Measurements from ENCODE around the gene NBR1. TPM values are rescaled to one million over a fixed set of nuclear protein-coding genes. Genes with fewer than 3 reads are reported as not detected.
A peak's percentile ranks its signal among the peaks of the same experiment; 100 is the strongest.

NBR1 gene
- total RNA-seq, 5 donors from 2014 or later (not counting 1 experiment from before 2014, with no cell fraction given) = 51.5 to 82.2 (median 80.1) TPM

GRCh38 chr17:43216369-43216761, 45.4 kb downstream of the NBR1 start:
- no peak overlapping the region for H3K27ac ChIP-seq (ENCODE audit: low read length)
- ChIA-PET POLR2A (interaction anchor here in 1 of 2 donors (0.6 kb wide), 1 partner anchor 192 kb away, joined by 3 read pairs; no protein-coding TSS in a partner anchor), CTCF (no interaction called here)
- H3K4me3 ChIP-seq (ENCODE audit: control insufficient read depth in 1 of 2, extremely low read depth in 1 of 2, low read length in 1 of 2) = no peak overlapping the region
- Mint-ChIP-seq H3K27ac (no peak overlapping the region), H3K27me3 (no peaks in the 10 kb centered on the region), H3K36me3 (peaks cover 13% of the 10 kb centered on the region), H3K9me3 (no peaks in the 10 kb centered on the region), H3K4me1 (peaks cover 36 to 39% (median 37%) of the 10 kb centered on the region in 3 donors), H3K4me3 (no peak overlapping the region)
- H3K27me3 ChIP-seq (replicated peaks in 1 of 2; ENCODE audit: control insufficient read depth in 2 of 2, extremely low read depth in 1 of 2, insufficient read depth in 2 of 2, low read length in 1 of 2) = no peaks in the 10 kb centered on the region
- H3K9me3 ChIP-seq = no peaks in the 10 kb centered on the region
- no CpG with 5 or more reads among the region's 4 CpGs for WGBS (ENCODE audit: insufficient coverage)
- peaks cover 3 to 13% of the 10 kb centered on the region in 2 donors for H3K36me3 ChIP-seq (ENCODE audit: control insufficient read depth in 2 of 2, extremely low read depth in 1 of 2, insufficient read depth in 1 of 2, low read length in 1 of 2)
- no peak for DNase-seq
- H3K4me1 ChIP-seq (ENCODE audit: control insufficient read depth in 1 of 2, extremely low read depth in 1 of 2, insufficient read depth in 2 of 2, low read length in 2 of 2) = peaks cover 10 to 31% of the 10 kb centered on the region in 2 experiments
- no peak for ATAC-seq (replicated peaks in 1 of 4)

GRCh38 chr17:43216762-43217613, 46.0 kb downstream of the NBR1 start:
- Mint-ChIP-seq H3K27ac (no peak overlapping the region), H3K9me3 (no peaks in the 10 kb centered on the region), H3K4me1 (peaks cover 34 to 35% (median 34%) of the 10 kb centered on the region in 3 donors), H3K27me3 (no peaks in the 10 kb centered on the region), H3K36me3 (peaks cover 13% of the 10 kb centered on the region), H3K4me3 (no peak overlapping the region)
- no peaks in the 10 kb centered on the region for H3K9me3 ChIP-seq
- ChIA-PET POLR2A (interaction anchor here (0.6 kb wide), 2 partner anchors 152 to 189 kb away, joined by 4 to 5 read pairs; no protein-coding TSS in a partner anchor), CTCF (interaction anchor here in 1 of 2 donors (0.6 to 0.7 kb wide), 2 partner anchors 218 to 453 kb away, joined by 3 read pairs; partner anchors contain the start of gene RPL27)
- no peak for DNase-seq
- H3K27me3 ChIP-seq (replicated peaks in 1 of 2; ENCODE audit: control insufficient read depth in 2 of 2, extremely low read depth in 1 of 2, insufficient read depth in 2 of 2, low read length in 1 of 2) = no peaks in the 10 kb centered on the region
- no peak overlapping the region for H3K4me3 ChIP-seq (ENCODE audit: control insufficient read depth in 1 of 2, extremely low read depth in 1 of 2, low read length in 1 of 2)
- WGBS (ENCODE audit: insufficient coverage) = 100% methylated on average over 1 of the region's 4 CpGs
- ATAC-seq (replicated peaks in 1 of 4) = no peak
- H3K27ac ChIP-seq (ENCODE audit: low read length) = no peak overlapping the region
- H3K36me3 ChIP-seq (ENCODE audit: control insufficient read depth in 2 of 2, extremely low read depth in 1 of 2, insufficient read depth in 1 of 2, low read length in 1 of 2) = peaks cover 3 to 13% of the 10 kb centered on the region in 2 donors
- peaks cover 10 to 29% of the 10 kb centered on the region in 2 experiments for H3K4me1 ChIP-seq (ENCODE audit: control insufficient read depth in 1 of 2, extremely low read depth in 1 of 2, insufficient read depth in 2 of 2, low read length in 2 of 2)

GRCh38 chr17:43217614-43218087, 46.6 kb downstream of the NBR1 start:
- peaks cover 3 to 13% of the 10 kb centered on the region in 2 donors for H3K36me3 ChIP-seq (ENCODE audit: control insufficient read depth in 2 of 2, extremely low read depth in 1 of 2, insufficient read depth in 1 of 2, low read length in 1 of 2)
- H3K27me3 ChIP-seq (replicated peaks in 1 of 2; ENCODE audit: control insufficient read depth in 2 of 2, extremely low read depth in 1 of 2, insufficient read depth in 2 of 2, low read length in 1 of 2) = no peaks in the 10 kb centered on the region
- Mint-ChIP-seq H3K36me3 (peaks cover 13% of the 10 kb centered on the region), H3K4me3 (no peak overlapping the region), H3K27me3 (no peaks in the 10 kb centered on the region), H3K4me1 (peaks cover 27 to 28% (median 28%) of the 10 kb centered on the region in 3 donors), H3K27ac (peak overlapping the region; percentile 12 to 74), H3K9me3 (no peaks in the 10 kb centered on the region)
- no peak overlapping the region for H3K27ac ChIP-seq (ENCODE audit: low read length)
- WGBS (ENCODE audit: insufficient coverage) = 100% methylated on average over 1 of the region's 2 CpGs
- CTCF ChIA-PET = interaction anchor here in 1 of 2 donors (0.6 to 0.7 kb wide), 2 partner anchors 219 to 454 kb away, joined by 3 read pairs; partner anchors contain the start of gene RPL27
- H3K9me3 ChIP-seq = no peaks in the 10 kb centered on the region
- peak; percentile 43 to 77 (median 61) for ATAC-seq (replicated peaks in 1 of 4)
- no peak overlapping the region for H3K4me3 ChIP-seq (ENCODE audit: control insufficient read depth in 1 of 2, extremely low read depth in 1 of 2, low read length in 1 of 2)
- DNase-seq = no peak
- H3K4me1 ChIP-seq (ENCODE audit: control insufficient read depth in 1 of 2, extremely low read depth in 1 of 2, insufficient read depth in 2 of 2, low read length in 2 of 2) = peaks cover 6 to 23% of the 10 kb centered on the region in 2 experiments
- POLR2A ChIA-PET = interaction anchor here (0.6 kb wide), 2 partner anchors 151 to 188 kb away, joined by 4 to 5 read pairs; no protein-coding TSS in a partner anchor

- POLR2A ChIA-PET = no interaction called here
- ATAC-seq (replicated peaks in 1 of 4) = no peak
- H3K27ac ChIP-seq (ENCODE audit: low read length) = no peak overlapping the region
- Mint-ChIP-seq H3K9me3 (no peaks in the 10 kb centered on the region), H3K27ac (no peak overlapping the region), H3K27me3 (no peaks in the 10 kb centered on the region), H3K4me1 (peaks cover 15 to 21% (median 15%) of the 10 kb centered on the region in 3 donors), H3K36me3 (peaks cover 17% of the 10 kb centered on the region), H3K4me3 (no peak overlapping the region)
- CTCF ChIA-PET = interaction anchor here in 1 of 2 donors (0.7 kb wide), 1 partner anchor 97 kb away, joined by 4 read pairs; no protein-coding TSS in a partner anchor
- H3K4me3 ChIP-seq (ENCODE audit: control insufficient read depth in 1 of 2, extremely low read depth in 1 of 2, low read length in 1 of 2) = no peak overlapping the region
- 100% methylated on average over 1 of the region's 2 CpGs for WGBS (ENCODE audit: insufficient coverage)
- peaks cover 2 to 12% of the 10 kb centered on the region in 2 experiments for H3K4me1 ChIP-seq (ENCODE audit: control insufficient read depth in 1 of 2, extremely low read depth in 1 of 2, insufficient read depth in 2 of 2, low read length in 2 of 2)
- peaks cover 0 to 19% of the 10 kb centered on the region in 2 donors for H3K36me3 ChIP-seq (ENCODE audit: control insufficient read depth in 2 of 2, extremely low read depth in 1 of 2, insufficient read depth in 1 of 2, low read length in 1 of 2)
- no peaks in the 10 kb centered on the region for H3K9me3 ChIP-seq
- DNase-seq = no peak
- no peaks in the 10 kb centered on the region for H3K27me3 ChIP-seq (replicated peaks in 1 of 2; ENCODE audit: control insufficient read depth in 2 of 2, extremely low read depth in 1 of 2, insufficient read depth in 2 of 2, low read length in 1 of 2)
Measured at GRCh38 chr17:43219001-43219400, 48.0 kb downstream of the NBR1 start.

GRCh38 chr17:43219746-43220380, 48.8 kb downstream of the NBR1 start:
- Histone ChIP-seq H3K27me3 (replicated peaks in 1 of 2; ENCODE audit: control insufficient read depth in 2 of 2, extremely low read depth in 1 of 2, insufficient read depth in 2 of 2, low read length in 1 of 2) (no peaks in the 10 kb centered on the region), H3K36me3 (ENCODE audit: control insufficient read depth in 2 of 2, extremely low read depth in 1 of 2, insufficient read depth in 1 of 2, low read length in 1 of 2) (peaks cover 3 to 19% of the 10 kb centered on the region in 2 donors), H3K4me1 (ENCODE audit: control insufficient read depth in 1 of 2, extremely low read depth in 1 of 2, insufficient read depth in 2 of 2, low read length in 2 of 2) (peaks cover 2 to 16% of the 10 kb centered on the region in 2 experiments), H3K27ac (ENCODE audit: low read length) (no peak overlapping the region), H3K9me3 (no peaks in the 10 kb centered on the region), H3K4me3 (ENCODE audit: control insufficient read depth in 1 of 2, extremely low read depth in 1 of 2, low read length in 1 of 2) (no peak overlapping the region)
- 97% methylated on average over 5 of the region's 8 CpGs for WGBS (ENCODE audit: insufficient coverage)
- Mint-ChIP-seq H3K27me3 (no peaks in the 10 kb centered on the region), H3K4me3 (no peak overlapping the region), H3K27ac (no peak overlapping the region), H3K36me3 (peaks cover 21% of the 10 kb centered on the region), H3K9me3 (no peaks in the 10 kb centered on the region), H3K4me1 (peaks cover 15 to 21% (median 17%) of the 10 kb centered on the region in 3 donors)
- DNase-seq (no peak), ATAC-seq (replicated peaks in 1 of 4) (no peak)
- CTCF ChIA-PET = interaction anchor here (0.6 kb wide), 2 partner anchors 851 to 1413 kb away, joined by 3 read pairs; partner anchors contain the start of gene G6PC3 (in 1 of the 2)
- POLR2A ChIA-PET = interaction anchor here (0.6 kb wide), 3 partner anchors 51 to 221 kb away, joined by 3 to 4 read pairs (median 4); no protein-coding TSS in a partner anchor
